HG02610 (cell line): ENCODE measurements around the gene CHFR.
"Not testable (repeated sequence)": the region's sequence is repeated elsewhere in the genome, so short reads cannot be mapped to it uniquely, and the experiment has no call there.

Source experiments
- ATAC-seq: cut with Tn5 transposase; IDR thresholded peaks from one replicate; pipeline ENCODE4 v1.9.1; 2021; ENCODE audit warnings: mild to moderate bottlenecking, moderate library complexity; ENCODE audit not compliant: unreplicated experiment

Gene CHFR

GRCh38 chr12:132887513-132888351 lies at the start of gene CHFR:
Gene CHFR (minus strand): TSS chr12:132887605. CDS start chr12:132887328, 277 bp downstream.
- peak; percentile 98 for ATAC-seq

- not testable (repeated sequence) for ATAC-seq
Measured at GRCh38 chr12:132936921-132937320, 49.5 kb upstream of the CHFR start.

GRCh38 chr12:132936163-132936562 lies 48.8 kb upstream of the CHFR start:
- no peak for ATAC-seq

- no peak for ATAC-seq
Measured at GRCh38 chr12:132926415-132926833, 39.0 kb upstream of the CHFR start.

- no peak for ATAC-seq
Measured at GRCh38 chr12:132925597-132926414, 38.4 kb upstream of the CHFR start.

- no peak for ATAC-seq
Measured at GRCh38 chr12:132924356-132924755, 37.0 kb upstream of the CHFR start.

- ATAC-seq: no peak
Measured at GRCh38 chr12:132923356-132923909, 36.0 kb upstream of the CHFR start.

- ATAC-seq: no peak
Measured at GRCh38 chr12:132922676-132923075, 35.3 kb upstream of the CHFR start.

- no peak for ATAC-seq
Measured at GRCh38 chr12:132921685-132922084, 34.3 kb upstream of the CHFR start.

GRCh38 chr12:132918680-132919079 lies 31.3 kb upstream of the CHFR start:
- ATAC-seq: no peak

- ATAC-seq: peak; percentile 15
Measured at GRCh38 chr12:132909030-132909368, 21.6 kb upstream of the CHFR start.

GRCh38 chr12:132908145-132909029 lies 21.0 kb upstream of the CHFR start:
- ATAC-seq: peak; percentile 87

GRCh38 chr12:132907789-132908144 lies 20.4 kb upstream of the CHFR start:
- not testable (repeated sequence) for ATAC-seq

GRCh38 chr12:132907216-132907615 lies 19.8 kb upstream of the CHFR start:
- ATAC-seq: no peak

- ATAC-seq: no peak
Measured at GRCh38 chr12:132904718-132905328, 17.4 kb upstream of the CHFR start.

- no peak for ATAC-seq
Measured at GRCh38 chr12:132899033-132899432, 11.6 kb upstream of the CHFR start.

- ATAC-seq: no peak
Measured at GRCh38 chr12:132888852-132889251, 1.4 kb upstream of the CHFR start.

- peak; percentile 13 for ATAC-seq
Measured at GRCh38 chr12:132886529-132887477, 602 bp downstream of the CHFR start.

GRCh38 chr12:132881818-132882217 lies 5.6 kb downstream of the CHFR start:
- ATAC-seq: no peak
